Spleen (tissue), 7 donors: Measurements from ENCODE around the gene ASTE1.

ENCODE experiments used
- POLR2A ChIP-seq, 3 donors: fragments of 450-650 bp; IDR thresholded peaks; one replicate each; pipeline ENCODE4 v1.5.1; 2017; ENCODE audit warnings: antibody characterized with exemption in 3 of 3, mild to moderate bottlenecking in 1 of 3
- TF ChIP-seq, protein P1 (sequence below), 11 experiments: fragments of 200-600 bp in 7 of 11; fragments of 450-650 bp in 4 of 11; sonication (generic) in 4 of 11; IDR thresholded peaks in 8 of 11; conservative IDR thresholded peaks in 3 of 11; 1 replicate in 7 of 11; 2 replicates in 4 of 11; pipeline versions ENCODE4 v1.4.0 to v1.8.0; 2016 to 2021; ENCODE audit warnings: antibody characterized with exemption in 11 of 11, inconsistent platforms in 4 of 11, mild to moderate bottlenecking in 1 of 11
- donor health status: DM: no; HTN: no; CAD: no; lungs with moderate emphysema.
- donor health status: DM: no; HTN: no; CAD: no.
- donor health status: DM: no; HTN: no; CAD: no.

DNA sequence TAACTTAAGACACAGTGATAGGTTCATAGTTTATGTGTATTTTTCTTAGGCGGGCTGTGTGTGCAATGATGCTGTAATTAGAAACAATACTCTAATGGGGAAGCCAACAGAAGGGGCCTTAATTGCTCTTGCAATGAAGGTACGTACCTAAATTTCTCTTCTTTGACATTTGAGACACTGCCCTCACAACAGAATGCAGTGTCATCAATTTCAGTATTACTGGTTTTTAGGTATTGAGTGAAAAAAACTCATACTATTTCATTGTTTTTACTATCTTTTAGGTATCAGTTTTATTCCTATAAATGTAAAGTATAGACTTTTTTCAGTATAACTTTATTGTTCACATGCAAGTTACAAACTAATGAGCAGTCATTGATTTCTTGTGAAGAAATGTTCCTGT, 59.3 kb downstream of the ASTE1 start:
- TF ChIP-seq POLR2A (IDR thresholded peaks at IDR 0.05), result no peak
- TF ChIP-seq, protein P1, sequence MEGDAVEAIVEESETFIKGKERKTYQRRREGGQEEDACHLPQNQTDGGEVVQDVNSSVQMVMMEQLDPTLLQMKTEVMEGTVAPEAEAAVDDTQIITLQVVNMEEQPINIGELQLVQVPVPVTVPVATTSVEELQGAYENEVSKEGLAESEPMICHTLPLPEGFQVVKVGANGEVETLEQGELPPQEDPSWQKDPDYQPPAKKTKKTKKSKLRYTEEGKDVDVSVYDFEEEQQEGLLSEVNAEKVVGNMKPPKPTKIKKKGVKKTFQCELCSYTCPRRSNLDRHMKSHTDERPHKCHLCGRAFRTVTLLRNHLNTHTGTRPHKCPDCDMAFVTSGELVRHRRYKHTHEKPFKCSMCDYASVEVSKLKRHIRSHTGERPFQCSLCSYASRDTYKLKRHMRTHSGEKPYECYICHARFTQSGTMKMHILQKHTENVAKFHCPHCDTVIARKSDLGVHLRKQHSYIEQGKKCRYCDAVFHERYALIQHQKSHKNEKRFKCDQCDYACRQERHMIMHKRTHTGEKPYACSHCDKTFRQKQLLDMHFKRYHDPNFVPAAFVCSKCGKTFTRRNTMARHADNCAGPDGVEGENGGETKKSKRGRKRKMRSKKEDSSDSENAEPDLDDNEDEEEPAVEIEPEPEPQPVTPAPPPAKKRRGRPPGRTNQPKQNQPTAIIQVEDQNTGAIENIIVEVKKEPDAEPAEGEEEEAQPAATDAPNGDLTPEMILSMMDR (IDR thresholded peaks at IDR 0.05 in 8 of 11, conservative IDR thresholded peaks at IDR 0.05 in 3 of 11), result no peak
